Retinal pigment epithelial cell (primary cell): ENCODE results near the gene SLAIN2.

Experiments used
- DNase-seq: peaks from one replicate; pipeline ENCODE4 v3.0.0-alpha.2; 2010; ENCODE audit warnings: low read depth
- H3K4me3 ChIP-seq: 2 replicates; pipeline ENCODE4 v1.5.1; 2011; ENCODE audit warnings: mild to moderate bottlenecking, low read length, control low read depth, moderate library complexity
- CTCF ChIP-seq: conservative IDR thresholded peaks from 2 replicates; pipeline ENCODE4 v1.5.1; 2011; ENCODE audit warnings: low read depth, low read length, control low read depth, inconsistent platforms

The SLAIN2 gene

GRCh38 chr4:48472794-48473193 is 131.5 kb downstream of the SLAIN2 start:
- H3K4me3 ChIP-seq = no peak overlapping the region
- no peak for DNase-seq
- TF ChIP-seq CTCF = no peak

DNA sequence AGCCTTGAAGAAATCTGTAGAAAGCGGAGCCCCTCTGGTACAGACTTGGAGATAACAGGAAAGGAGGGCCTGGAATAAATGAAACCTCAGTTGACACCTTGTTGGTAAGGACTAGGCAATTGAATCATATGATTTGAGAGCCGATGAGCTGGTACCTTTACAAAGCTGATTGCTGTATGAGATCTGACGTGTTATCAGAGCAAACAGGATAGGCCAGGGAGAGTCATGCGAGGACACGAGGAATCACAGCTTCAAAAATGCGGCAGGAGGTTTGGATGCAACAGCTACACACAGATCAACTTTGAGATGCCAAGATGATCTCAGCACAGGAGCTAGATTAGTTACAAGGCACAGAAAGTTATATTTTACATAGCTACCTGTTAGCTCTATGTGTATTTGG is 134.4 kb downstream of the SLAIN2 start:
- no peak for DNase-seq
- no peak overlapping the region for H3K4me3 ChIP-seq
- TF ChIP-seq CTCF = no peak
